ENCODE data around the gene GOT1. TPM values are rescaled to one million over a fixed set of nuclear protein-coding genes. Genes with fewer than 3 reads are reported as not detected.

GOT1 gene
- total RNA-seq, 1 donor from 2014 or later = 22.2 TPM

DNA sequence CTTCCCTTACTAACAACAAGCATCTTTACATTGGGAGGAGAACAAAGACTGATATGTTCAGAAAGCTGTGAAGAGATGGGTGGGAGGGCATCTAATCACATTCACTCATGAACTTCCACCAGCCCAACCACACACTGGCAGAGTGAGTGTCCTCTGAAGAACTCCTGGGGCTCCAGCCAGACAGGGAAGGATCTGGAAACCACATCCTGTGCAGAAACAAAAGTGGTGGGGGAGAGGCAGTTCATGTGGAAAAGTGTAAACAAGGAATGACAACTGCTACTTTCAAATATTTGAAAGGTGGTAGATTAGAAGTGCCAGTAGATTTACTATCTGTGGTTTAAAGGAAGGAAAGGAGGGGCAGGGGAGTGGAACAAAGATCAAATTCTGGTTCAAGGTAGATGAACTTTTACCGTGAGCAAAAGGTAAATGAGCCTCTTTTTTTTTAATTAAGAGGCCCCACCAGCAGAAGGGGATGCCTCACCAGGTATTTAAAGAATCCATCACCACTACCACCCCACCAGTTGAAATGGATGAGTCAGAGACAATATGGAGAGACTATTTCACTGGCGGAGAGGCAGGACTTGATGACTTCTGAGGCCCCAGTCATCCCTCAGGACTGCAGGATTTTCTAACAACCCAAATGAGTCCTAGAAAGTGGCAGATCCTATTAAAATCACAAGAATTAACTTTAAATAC is 34.5 kb downstream of the GOT1 start:
- peak; percentile 18 to 81 for DNase-seq (ENCODE audit: low read depth in 2 of 2)

- no peak for DNase-seq (ENCODE audit: low read depth in 2 of 2)
These were observed 35.5 kb downstream of the GOT1 start for GRCh38 chr10:99394761-99395386.

DNA sequence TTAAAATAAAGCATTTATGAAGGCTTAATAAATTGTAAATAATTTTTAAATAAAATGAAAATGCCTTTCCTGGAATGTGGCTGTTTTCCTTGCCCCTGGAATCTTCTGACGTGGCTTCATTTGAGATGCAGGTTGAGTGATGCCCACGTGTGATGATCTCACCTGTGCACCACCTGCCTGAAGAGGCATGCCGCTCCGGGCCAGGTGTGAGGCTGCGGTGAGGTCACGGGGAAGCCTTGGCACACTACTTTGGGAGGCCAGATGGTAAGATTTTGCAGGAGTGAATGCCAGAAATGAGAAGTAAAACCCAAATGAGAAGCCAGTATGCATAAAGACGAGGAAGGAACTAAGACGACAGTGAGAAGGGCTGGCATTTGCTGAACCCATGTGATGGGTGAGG is 36.2 kb downstream of the GOT1 start:
- DNase-seq (ENCODE audit: low read depth in 2 of 2) = no peak

DNA sequence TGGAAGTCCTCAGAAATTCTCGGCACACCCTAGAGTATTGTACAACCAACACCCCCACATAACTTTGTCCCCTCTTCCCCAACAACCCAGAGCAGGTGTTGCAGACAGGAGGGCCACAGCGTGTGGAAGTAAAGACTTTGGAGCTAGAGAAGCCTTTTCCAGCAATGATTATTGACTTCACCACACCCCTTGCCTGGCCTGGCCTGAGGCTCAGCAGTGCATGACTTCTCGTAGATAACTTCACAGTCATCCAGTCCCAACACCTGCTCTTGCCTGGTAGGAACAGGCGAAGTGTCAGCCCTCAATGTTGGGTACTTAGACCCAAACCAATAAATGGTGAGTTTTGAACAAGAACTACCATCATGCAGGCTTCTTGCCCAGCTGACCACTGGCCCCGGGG is 36.7 kb downstream of the GOT1 start:
- DNase-seq (ENCODE audit: low read depth in 2 of 2) = no peak

DNA sequence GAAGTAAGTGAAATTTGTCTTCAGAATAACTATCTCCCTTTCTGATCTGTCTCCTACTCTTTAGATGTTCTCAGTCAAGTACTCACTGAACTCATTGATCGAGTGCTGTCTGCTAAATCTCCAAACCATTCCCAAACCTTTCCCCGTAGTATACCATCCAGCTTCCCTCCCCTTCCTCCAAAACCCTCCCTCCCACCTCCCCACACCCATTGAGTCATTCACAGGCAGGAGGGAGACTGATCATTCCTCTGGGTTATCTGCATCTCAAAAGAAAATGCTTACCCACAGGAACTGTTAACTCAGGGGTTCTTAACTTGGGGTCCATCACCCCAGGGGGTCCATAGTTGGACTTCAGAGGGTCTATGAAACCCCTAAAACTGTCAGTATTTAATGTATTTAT is 37.4 kb downstream of the GOT1 start:
- DNase-seq (ENCODE audit: low read depth in 2 of 2) = no peak

- no peak for DNase-seq (ENCODE audit: low read depth in 2 of 2)
These were observed 39.1 kb downstream of the GOT1 start for GRCh38 chr10:99391346-99391745.

DNA sequence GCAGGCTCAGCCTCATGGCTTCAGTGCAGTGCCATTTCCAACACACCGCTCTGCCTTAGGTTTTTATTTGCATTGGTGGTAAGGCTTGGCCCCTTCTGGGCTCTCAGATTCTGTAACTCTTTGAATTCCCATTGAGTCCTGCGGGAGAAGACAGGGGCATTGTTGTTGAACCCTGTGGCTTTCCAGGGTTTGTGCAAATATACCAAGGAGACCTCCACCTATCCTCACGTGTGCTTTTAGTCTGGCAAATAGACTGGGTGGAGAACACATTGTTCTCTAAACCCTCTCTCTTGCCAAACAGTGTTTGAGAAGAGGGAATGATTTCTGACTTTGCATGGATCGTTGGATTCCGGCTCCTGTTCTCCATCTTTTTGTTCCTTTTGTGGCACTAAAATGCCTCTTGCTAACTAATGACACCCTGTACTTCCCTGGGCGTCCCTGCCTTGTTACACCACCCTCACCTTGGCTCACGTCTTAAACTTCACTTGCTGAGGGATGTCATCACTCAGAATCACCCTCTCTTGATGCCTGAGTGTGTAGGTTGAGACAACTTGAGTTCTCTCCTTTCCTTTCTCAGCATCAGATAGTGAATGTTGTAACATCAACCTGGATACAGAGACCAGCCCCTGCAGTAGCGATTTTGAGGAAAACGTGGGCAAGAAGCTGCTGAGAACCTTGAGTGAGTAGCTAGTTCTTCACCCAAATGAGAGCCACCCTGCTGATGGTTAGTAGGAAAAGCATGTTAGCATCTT is 40.5 kb downstream of the GOT1 start:
- no peak for DNase-seq (ENCODE audit: low read depth in 2 of 2)

DNA sequence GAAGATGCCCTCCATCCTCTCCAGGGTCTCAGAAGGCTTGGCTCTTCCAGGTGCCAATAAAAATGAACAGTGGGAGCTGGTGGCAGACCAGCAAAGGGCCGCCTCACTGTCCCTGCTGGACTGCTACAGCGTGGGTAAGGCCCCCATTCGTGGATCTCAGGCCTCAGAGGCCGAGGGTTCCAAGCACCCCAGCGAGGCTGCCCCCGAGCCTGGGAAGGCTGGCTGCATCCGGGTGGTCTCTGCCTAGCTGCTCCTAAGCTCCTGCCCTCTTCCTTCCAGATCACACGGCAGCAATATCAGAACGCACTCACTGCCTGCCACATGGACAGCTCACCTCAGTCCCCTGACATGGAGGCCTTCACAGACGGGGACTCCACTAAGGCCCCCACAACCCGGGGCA is 42.9 kb downstream of the GOT1 start:
- no peak for DNase-seq (ENCODE audit: low read depth in 2 of 2)

GRCh38 chr10:99387071-99387470 is 43.4 kb downstream of the GOT1 start:
- no peak for DNase-seq (ENCODE audit: low read depth in 2 of 2)

GRCh38 chr10:99382176-99382575 is 48.2 kb downstream of the GOT1 start:
- no peak for DNase-seq (ENCODE audit: low read depth in 2 of 2)

- DNase-seq (ENCODE audit: low read depth in 2 of 2) = no peak
These were observed 55.0 kb downstream of the GOT1 start for GRCh38 chr10:99375426-99375825.

DNA sequence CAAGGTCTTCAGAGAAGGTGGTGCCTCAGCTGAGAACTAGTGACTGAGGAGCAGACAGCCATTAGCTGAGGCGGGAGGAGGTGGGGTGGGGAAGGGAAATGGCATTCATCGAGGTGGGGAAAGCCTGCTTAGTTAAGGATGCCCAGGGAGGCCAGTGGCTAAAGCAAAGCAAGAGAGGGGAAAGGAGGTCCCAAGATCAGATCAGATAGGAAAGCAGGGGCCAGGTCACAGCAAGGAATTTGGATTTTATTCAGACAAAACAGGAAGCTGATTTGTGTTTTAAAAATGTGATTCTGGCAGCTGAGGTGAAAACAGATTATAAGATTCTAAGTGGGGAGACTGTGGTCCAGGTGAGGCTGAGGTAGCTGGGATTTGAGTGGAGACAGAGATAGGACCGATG is 55.5 kb downstream of the GOT1 start:
- peak in 1 of 2 donors; percentile 9 for DNase-seq (ENCODE audit: low read depth in 2 of 2)

DNA sequence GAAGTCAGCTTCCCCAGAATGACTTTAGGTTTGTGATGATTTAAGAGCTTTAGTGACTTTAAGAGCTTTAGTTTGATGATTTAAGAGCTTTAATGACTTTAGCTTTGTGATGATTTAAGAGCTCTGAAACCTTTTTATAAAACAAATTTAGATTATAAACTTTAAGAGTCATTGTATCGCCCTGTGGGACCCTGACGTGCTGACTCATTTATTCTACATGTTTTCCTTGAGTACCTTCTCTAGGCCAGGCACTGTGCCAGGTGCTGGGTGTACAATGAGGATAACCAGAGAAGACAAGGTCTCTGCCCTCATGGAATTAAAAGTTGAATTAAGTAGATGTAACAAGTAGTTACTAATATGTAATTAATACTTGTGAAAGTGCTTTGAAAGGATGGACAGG is 55.9 kb downstream of the GOT1 start:
- DNase-seq (ENCODE audit: low read depth in 2 of 2) = no peak

- DNase-seq (ENCODE audit: low read depth in 2 of 2) = no peak
These were observed 57.7 kb downstream of the GOT1 start for GRCh38 chr10:99372546-99373271.

- peak; percentile 32 to 34 for DNase-seq (ENCODE audit: low read depth in 2 of 2)
These were observed 59.4 kb downstream of the GOT1 start for GRCh38 chr10:99370993-99371392.

DNA sequence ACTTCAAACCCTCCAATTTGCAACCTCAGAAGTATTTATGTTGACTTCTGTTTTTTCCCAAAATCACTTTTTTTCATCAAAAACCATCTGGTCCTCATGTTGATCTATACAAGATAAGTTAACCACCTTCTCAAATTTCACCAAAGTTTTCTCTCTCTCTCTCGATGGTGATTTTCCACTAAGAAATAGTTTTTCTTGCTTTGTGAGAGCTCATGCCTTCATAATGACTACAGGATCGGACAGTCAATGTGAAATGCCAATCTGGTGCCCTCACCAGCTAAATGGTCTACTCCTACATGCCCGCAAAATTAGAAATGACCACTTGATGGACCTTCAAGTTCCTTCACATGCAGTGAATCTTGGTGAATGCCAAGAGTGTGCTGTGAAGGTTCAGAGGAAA is 60.9 kb downstream of the GOT1 start:
- DNase-seq (ENCODE audit: low read depth in 2 of 2) = no peak

- DNase-seq (ENCODE audit: low read depth in 2 of 2) = no peak
These were observed 61.3 kb downstream of the GOT1 start for GRCh38 chr10:99369126-99369525.

- DNase-seq (ENCODE audit: low read depth in 2 of 2) = no peak
These were observed 61.8 kb downstream of the GOT1 start for GRCh38 chr10:99368646-99369045.

GRCh38 chr10:99366666-99367065 is 63.8 kb downstream of the GOT1 start:
- DNase-seq (ENCODE audit: low read depth in 2 of 2) = no peak

GRCh38 chr10:99365736-99366135 is 64.7 kb downstream of the GOT1 start:
- peak in 1 of 2 donors; percentile 44 for DNase-seq (ENCODE audit: low read depth in 2 of 2)

DNA sequence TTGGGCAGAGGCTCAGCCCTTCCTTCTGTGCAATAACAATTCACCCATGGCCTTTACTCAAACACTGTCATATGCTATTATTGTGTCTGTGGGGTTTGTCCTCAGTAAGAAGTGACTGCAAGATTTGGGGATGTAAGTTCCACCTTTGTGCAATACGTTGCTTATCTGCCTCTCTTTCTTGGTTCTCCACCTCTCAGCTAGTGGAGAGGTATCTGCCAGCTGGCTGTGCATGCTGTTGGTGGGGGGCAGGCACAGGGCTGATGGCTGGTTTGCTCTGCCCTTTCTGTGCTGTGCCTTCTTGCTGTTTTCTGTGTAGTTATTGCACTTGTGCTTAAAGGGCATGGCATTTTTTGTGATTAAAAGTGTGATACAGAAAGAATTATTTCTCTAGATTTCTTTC is 65.1 kb downstream of the GOT1 start:
- no peak for DNase-seq (ENCODE audit: low read depth in 2 of 2)

DNA sequence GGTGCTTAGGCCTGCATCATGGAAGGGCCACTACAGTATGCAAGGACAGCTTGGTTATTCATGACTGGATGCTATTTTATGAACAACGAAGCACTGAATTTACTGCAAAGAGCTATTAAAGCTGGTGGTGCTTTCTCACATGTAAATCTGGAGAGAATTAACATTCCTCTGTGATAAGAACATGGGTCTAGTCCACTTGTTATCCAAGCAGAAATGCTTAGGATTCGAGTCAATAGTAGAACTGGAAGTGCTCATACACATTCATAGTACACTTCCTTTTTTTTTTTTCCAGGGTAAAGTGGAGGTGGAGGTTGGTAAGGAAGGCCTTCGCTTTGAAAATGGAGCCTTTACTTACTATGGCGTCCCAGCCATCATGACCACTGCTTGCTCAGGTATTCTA is 66.3 kb downstream of the GOT1 start:
- DNase-seq (ENCODE audit: low read depth in 2 of 2) = no peak

Measured in lung microvascular endothelial cell (primary cell).